ENCODE data around the gene SCN4A. TPM values are rescaled to one million over a fixed set of nuclear protein-coding genes. Genes with fewer than 3 reads are reported as not detected.

The SCN4A gene
- total RNA-seq, 1 donor from 2014 or later = 0.95 TPM

GRCh38 chr17:64001091-64001579, 28.4 kb upstream of the SCN4A start:
- no peak for DNase-seq (ENCODE audit: low spot score)
- Mint-ChIP-seq H3K4me3 (ENCODE audit: unreplicated experiment) (no peak overlapping the region), H3K36me3 (ENCODE audit: low read depth, unreplicated experiment) (peaks cover 22% of the 10 kb centered on the region), H3K9me3 (ENCODE audit: unreplicated experiment) (no peaks in the 10 kb centered on the region), H3K4me1 (ENCODE audit: unreplicated experiment) (peaks cover 48% of the 10 kb centered on the region), H3K27ac (ENCODE audit: unreplicated experiment) (no peak overlapping the region), H3K27me3 (ENCODE audit: unreplicated experiment) (peaks cover 22% of the 10 kb centered on the region)
- no peak for TF ChIP-seq CTCF (IDR thresholded peaks at IDR 0.05; ENCODE audit: unreplicated experiment)

- peak overlapping the region; percentile 85 for H3K4me3 Mint-ChIP-seq (ENCODE audit: unreplicated experiment)
- H3K27me3 Mint-ChIP-seq (ENCODE audit: unreplicated experiment) = peaks cover 19% of the 10 kb centered on the region
- H3K27ac Mint-ChIP-seq (ENCODE audit: unreplicated experiment) = peak overlapping the region; percentile 78
- DNase-seq (ENCODE audit: low spot score) = no peak
- no peak for TF ChIP-seq CTCF (IDR thresholded peaks at IDR 0.05; ENCODE audit: unreplicated experiment)
- H3K9me3 Mint-ChIP-seq (ENCODE audit: unreplicated experiment) = no peaks in the 10 kb centered on the region
- peaks cover 22% of the 10 kb centered on the region for H3K36me3 Mint-ChIP-seq (ENCODE audit: low read depth, unreplicated experiment)
- H3K4me1 Mint-ChIP-seq (ENCODE audit: unreplicated experiment) = peaks cover 44% of the 10 kb centered on the region
Observed at GRCh38 chr17:63999680-64000531, 27.2 kb upstream of the SCN4A start.

GRCh38 chr17:63998721-63999679, 26.3 kb upstream of the SCN4A start:
- peaks cover 17% of the 10 kb centered on the region for H3K27me3 Mint-ChIP-seq (ENCODE audit: unreplicated experiment)
- H3K36me3 Mint-ChIP-seq (ENCODE audit: low read depth, unreplicated experiment) = peaks cover 16% of the 10 kb centered on the region
- peaks cover 41% of the 10 kb centered on the region for H3K4me1 Mint-ChIP-seq (ENCODE audit: unreplicated experiment)
- no peaks in the 10 kb centered on the region for H3K9me3 Mint-ChIP-seq (ENCODE audit: unreplicated experiment)
- peak overlapping the region; percentile 78 for H3K27ac Mint-ChIP-seq (ENCODE audit: unreplicated experiment)
- H3K4me3 Mint-ChIP-seq (ENCODE audit: unreplicated experiment) = peak overlapping the region; percentile 85
- no peak for DNase-seq (ENCODE audit: low spot score)
- TF ChIP-seq CTCF (IDR thresholded peaks at IDR 0.05; ENCODE audit: unreplicated experiment) = no peak

- H3K9me3 Mint-ChIP-seq (ENCODE audit: unreplicated experiment) = no peaks in the 10 kb centered on the region
- peak; percentile 92 for DNase-seq (ENCODE audit: low spot score)
- peak within 1 kb of the TSS; percentile 92 for H3K4me3 Mint-ChIP-seq (ENCODE audit: unreplicated experiment)
- TF ChIP-seq CTCF (IDR thresholded peaks at IDR 0.05; ENCODE audit: unreplicated experiment) = no peak
- H3K36me3 Mint-ChIP-seq (ENCODE audit: low read depth, unreplicated experiment) = peaks cover 8% of the 10 kb centered on the region
- peaks cover 34% of the 10 kb centered on the region for H3K4me1 Mint-ChIP-seq (ENCODE audit: unreplicated experiment)
- H3K27ac Mint-ChIP-seq (ENCODE audit: unreplicated experiment) = peak within 1 kb of the TSS; percentile 95
- peaks cover 17% of the 10 kb centered on the region for H3K27me3 Mint-ChIP-seq (ENCODE audit: unreplicated experiment)
Observed at GRCh38 chr17:63998050-63998720, 25.5 kb upstream of the SCN4A start, which contains the start of gene PRR29. Gene PRR29, plus strand, starts transcription at chr17:63998351. Its CDS starts 14 bp downstream, at chr17:63998365.
